ENCODE data around the gene TTC9. TPM values are rescaled to one million over a fixed set of nuclear protein-coding genes. Genes with fewer than 3 reads are reported as not detected.

The TTC9 gene
- total and polyA plus RNA-seq, 10 of the 15 experiments (the other 5 are each of a cell fraction or from before 2014, with no cell fraction given): 0.87 to 15.8 (median 7.8) TPM

DNA sequence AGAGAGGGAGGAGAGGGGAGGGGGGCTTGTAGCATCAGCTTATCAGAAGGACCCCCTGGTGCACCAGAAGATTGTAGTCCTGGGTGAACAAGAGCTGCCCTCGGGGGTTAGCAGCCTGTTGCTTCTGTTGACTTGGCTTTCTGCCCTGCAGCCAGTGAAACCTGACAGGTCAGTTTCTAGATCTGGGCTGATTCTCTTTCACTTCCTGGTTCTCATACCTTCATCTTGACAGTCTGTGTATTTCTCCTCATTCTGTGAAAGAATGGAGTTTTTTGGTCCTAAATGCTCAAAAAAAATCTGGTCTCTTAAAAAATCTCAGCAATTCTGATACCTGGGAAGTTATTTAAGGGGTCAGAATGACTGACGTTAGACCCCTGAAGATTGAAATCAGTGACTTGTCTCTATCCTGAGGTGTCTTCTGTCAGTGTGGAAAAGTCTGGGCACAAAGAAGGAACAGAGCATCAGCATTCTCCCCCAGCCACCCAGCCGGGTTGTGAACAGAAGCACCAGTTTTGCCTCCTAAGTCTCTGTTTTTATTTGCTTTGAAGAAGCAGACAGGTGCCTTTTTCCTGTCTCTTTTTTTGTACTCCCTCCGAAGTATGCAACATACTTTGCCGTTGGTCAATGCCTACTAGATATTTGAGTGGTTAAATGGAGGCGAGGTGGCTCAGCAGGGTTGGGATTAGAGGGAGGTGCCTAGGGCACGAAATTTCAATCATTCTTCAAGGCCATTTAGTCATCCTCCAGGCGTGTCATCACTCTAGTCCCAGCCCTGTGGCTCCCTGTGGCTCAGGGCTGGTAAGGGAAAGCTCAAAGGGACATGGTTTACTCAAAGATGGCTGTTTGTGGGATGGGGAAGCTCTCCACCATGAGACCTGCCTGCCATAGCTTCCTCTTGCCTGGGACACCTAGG is 24.0 kb downstream of the TTC9 start (continued):
- no peak for TF ChIP-seq NRF1 (conservative IDR thresholded peaks at IDR 0.05; ENCODE audit: low read depth, low read length)
- TF ChIP-seq, protein P1, sequence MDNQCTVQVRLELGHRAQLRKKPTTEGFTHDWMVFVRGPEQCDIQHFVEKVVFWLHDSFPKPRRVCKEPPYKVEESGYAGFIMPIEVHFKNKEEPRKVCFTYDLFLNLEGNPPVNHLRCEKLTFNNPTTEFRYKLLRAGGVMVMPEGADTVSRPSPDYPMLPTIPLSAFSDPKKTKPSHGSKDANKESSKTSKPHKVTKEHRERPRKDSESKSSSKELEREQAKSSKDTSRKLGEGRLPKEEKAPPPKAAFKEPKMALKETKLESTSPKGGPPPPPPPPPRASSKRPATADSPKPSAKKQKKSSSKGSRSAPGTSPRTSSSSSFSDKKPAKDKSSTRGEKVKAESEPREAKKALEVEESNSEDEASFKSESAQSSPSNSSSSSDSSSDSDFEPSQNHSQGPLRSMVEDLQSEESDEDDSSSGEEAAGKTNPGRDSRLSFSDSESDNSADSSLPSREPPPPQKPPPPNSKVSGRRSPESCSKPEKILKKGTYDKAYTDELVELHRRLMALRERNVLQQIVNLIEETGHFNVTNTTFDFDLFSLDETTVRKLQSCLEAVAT (IDR thresholded peaks at IDR 0.05): no peak; the same call in 1 of the 2 replicates
- TF ChIP-seq YY1 (IDR thresholded peaks at IDR 0.05; ENCODE audit: low read depth, low read length): 0 out of 2 replicates have a peak, but pooled peaks have one; percentile 26
- 0 out of 2 replicates have a peak, but pooled peaks have one; percentile 9 for TF ChIP-seq BCL11A (IDR thresholded peaks at IDR 0.05; ENCODE audit: low read depth, low read length)
- TF ChIP-seq, protein P2, sequence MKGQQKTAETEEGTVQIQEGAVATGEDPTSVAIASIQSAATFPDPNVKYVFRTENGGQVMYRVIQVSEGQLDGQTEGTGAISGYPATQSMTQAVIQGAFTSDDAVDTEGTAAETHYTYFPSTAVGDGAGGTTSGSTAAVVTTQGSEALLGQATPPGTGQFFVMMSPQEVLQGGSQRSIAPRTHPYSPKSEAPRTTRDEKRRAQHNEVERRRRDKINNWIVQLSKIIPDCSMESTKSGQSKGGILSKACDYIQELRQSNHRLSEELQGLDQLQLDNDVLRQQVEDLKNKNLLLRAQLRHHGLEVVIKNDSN (IDR thresholded peaks at IDR 0.05; ENCODE audit: borderline replicate concordance, extremely low read length, insufficient read depth, low read depth, low read length): no peak
- peak; percentile 73 for TF ChIP-seq PKNOX1 (IDR thresholded peaks at IDR 0.05)
- TF ChIP-seq, protein P3, sequence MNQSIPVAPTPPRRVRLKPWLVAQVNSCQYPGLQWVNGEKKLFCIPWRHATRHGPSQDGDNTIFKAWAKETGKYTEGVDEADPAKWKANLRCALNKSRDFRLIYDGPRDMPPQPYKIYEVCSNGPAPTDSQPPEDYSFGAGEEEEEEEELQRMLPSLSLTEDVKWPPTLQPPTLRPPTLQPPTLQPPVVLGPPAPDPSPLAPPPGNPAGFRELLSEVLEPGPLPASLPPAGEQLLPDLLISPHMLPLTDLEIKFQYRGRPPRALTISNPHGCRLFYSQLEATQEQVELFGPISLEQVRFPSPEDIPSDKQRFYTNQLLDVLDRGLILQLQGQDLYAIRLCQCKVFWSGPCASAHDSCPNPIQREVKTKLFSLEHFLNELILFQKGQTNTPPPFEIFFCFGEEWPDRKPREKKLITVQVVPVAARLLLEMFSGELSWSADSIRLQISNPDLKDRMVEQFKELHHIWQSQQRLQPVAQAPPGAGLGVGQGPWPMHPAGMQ (IDR thresholded peaks at IDR 0.05; ENCODE audit: borderline replicate concordance): no peak
- TF ChIP-seq SMAD1 (IDR thresholded peaks at IDR 0.05; ENCODE audit: low read depth, partially characterized antibody): peak; percentile 80
- TF ChIP-seq CHD1 (IDR thresholded peaks at IDR 0.05; ENCODE audit: low read depth, low read length): 0 out of 2 replicates have a peak, but pooled peaks have one; percentile 70
- 0 out of 3 replicates have a peak, but pooled peaks have one; percentile 8 for TF ChIP-seq POU2F2 (IDR thresholded peaks at IDR 0.05; ENCODE audit: borderline replicate concordance, low read depth, low read length)
- TF ChIP-seq YBX1 (IDR thresholded peaks at IDR 0.05): no peak
- no peak for TF ChIP-seq EGR1 (IDR thresholded peaks at IDR 0.05; ENCODE audit: borderline replicate concordance in 1 of 2, low read depth in 2 of 2, low read length in 2 of 2)
- TF ChIP-seq BHLHE40 (IDR thresholded peaks at IDR 0.05; ENCODE audit: borderline replicate concordance in 1 of 2, low read depth in 2 of 2, low read length in 1 of 2): peak in 1 of 2 experiments; percentile 51; a peak in 2 of 4 replicates
- TF ChIP-seq E2F8 (IDR thresholded peaks at IDR 0.05; ENCODE audit: low read depth, partially characterized antibody): no peak
- peak in 1 of 2 experiments; percentile 72; a peak in 1 of 4 replicates for TF ChIP-seq EP300 (IDR thresholded peaks at IDR 0.05; ENCODE audit: borderline replicate concordance in 1 of 2, control insufficient read depth in 1 of 2, low read depth in 2 of 2, low read length in 2 of 2)
- no peak for TF ChIP-seq STAT1 (conservative IDR thresholded peaks at IDR 0.05)
- no peak for TF ChIP-seq LARP7 (IDR thresholded peaks at IDR 0.05)
- no peak for TF ChIP-seq BRCA1 (IDR thresholded peaks at IDR 0.05; ENCODE audit: low read depth, low read length)
- no peak for TF ChIP-seq NR2C2 (IDR thresholded peaks at IDR 0.05; ENCODE audit: borderline replicate concordance, control insufficient read depth, insufficient read length, low read depth)
- peak; percentile 20; the same call in 1 of the 2 replicates for TF ChIP-seq TCF12 (IDR thresholded peaks at IDR 0.05; ENCODE audit: low read depth, low read length)

All from GM12878 (cell line).